SK-N-SH treated with all-trans-retinoic acid at 6 μM for 48 hours (cell line): Measurements from ENCODE around the gene GALNT6.

ENCODE experiments used
- ATAC-seq: fragments of 200-7000 bp; cut with Tn5 transposase; 3 replicates; pipeline ENCODE4 v1.9.1; 2020; ENCODE audit warnings: mild to moderate bottlenecking, moderate library complexity
- ARNTL ChIP-seq: fragments of 450-650 bp; formaldehyde crosslinking; IDR thresholded peaks from 2 replicates; pipeline ENCODE4 v1.5.0; 2020; ENCODE audit warnings: low read depth, mild to moderate bottlenecking, moderate library complexity, borderline replicate concordance
- BACH2 ChIP-seq: fragments of 250-450 bp; sonication (Bioruptor Pico); IDR thresholded peaks from 2 replicates; pipeline ENCODE4 v1.9.0; 2021; ENCODE audit warnings: mild to moderate bottlenecking, borderline replicate concordance
- CSDC2 ChIP-seq: fragments of 250-450 bp; sonication (Bioruptor Pico); IDR thresholded peaks from 2 replicates; pipeline ENCODE4 v1.5.0; 2020; ENCODE audit warnings: mild to moderate bottlenecking, moderate library complexity
- CSRNP3 ChIP-seq: fragments of 250-450 bp; sonication (Bioruptor Pico); IDR thresholded peaks from 2 replicates; pipeline ENCODE4 v1.5.1; 2021; ENCODE audit warnings: mild to moderate bottlenecking, moderate library complexity
- ESRRG ChIP-seq: fragments of 250-450 bp; sonication (Bioruptor Pico); IDR thresholded peaks from 2 replicates; pipeline ENCODE4 v1.6.1; 2021; ENCODE audit warnings: mild to moderate bottlenecking
- GLIS3 ChIP-seq: fragments of 250-450 bp; sonication (Bioruptor Pico); IDR thresholded peaks from 2 replicates; pipeline ENCODE4 v1.5.0; 2020; ENCODE audit warnings: mild to moderate bottlenecking, moderate library complexity
- ISL1 ChIP-seq: fragments of 250-450 bp; sonication (Bioruptor Pico); IDR thresholded peaks from 2 replicates; pipeline ENCODE4 v2.1.2; 2022; ENCODE audit warnings: mild to moderate bottlenecking, moderate library complexity
- OSR1 ChIP-seq: fragments of 250-450 bp; sonication (Bioruptor Pico); IDR thresholded peaks from 2 replicates; pipeline ENCODE4 v1.8.0; 2022; ENCODE audit warnings: moderate library complexity, mild to moderate bottlenecking, inconsistent platforms
- PATZ1 ChIP-seq: fragments of 250-450 bp; sonication (Bioruptor Pico); IDR thresholded peaks from 2 replicates; pipeline ENCODE4 v1.8.0; 2020; ENCODE audit warnings: mild to moderate bottlenecking, moderate library complexity, borderline replicate concordance
- RARB ChIP-seq: fragments of 250-450 bp; sonication (Bioruptor Pico); IDR thresholded peaks from 2 replicates; pipeline ENCODE4 v1.8.0; 2021; ENCODE audit warnings: mild to moderate bottlenecking, moderate library complexity
- SNAI2 ChIP-seq: fragments of 250-450 bp; sonication (Bioruptor Pico); IDR thresholded peaks from 2 replicates; pipeline ENCODE4 v1.5.0; 2020; ENCODE audit warnings: mild to moderate bottlenecking, moderate library complexity
- TCF4 ChIP-seq: fragments of 250-450 bp; sonication (Bioruptor Pico); IDR thresholded peaks from 2 replicates; pipeline ENCODE4 v1.8.0; 2021; ENCODE audit warnings: mild to moderate bottlenecking, moderate library complexity, borderline replicate concordance
- TOX ChIP-seq: fragments of 250-450 bp; sonication (Bioruptor Pico); IDR thresholded peaks from 2 replicates; pipeline ENCODE4 v1.8.0; 2021; ENCODE audit warnings: mild to moderate bottlenecking, moderate library complexity, borderline replicate concordance
- TSHZ2 ChIP-seq: fragments of 250-450 bp; sonication (Bioruptor Pico); IDR thresholded peaks from 2 replicates; pipeline ENCODE4 v1.5.0; 2020; ENCODE audit warnings: mild to moderate bottlenecking, moderate library complexity
- ZC3H10 ChIP-seq: fragments of 250-450 bp; sonication (Bioruptor Pico); IDR thresholded peaks from 2 replicates; pipeline ENCODE4 v1.5.1; 2021; ENCODE audit warnings: mild to moderate bottlenecking, moderate library complexity
- ZFP3 ChIP-seq: fragments of 250-450 bp; sonication (Bioruptor Pico); IDR thresholded peaks from 2 replicates; pipeline ENCODE4 v1.5.0; 2020; ENCODE audit warnings: mild to moderate bottlenecking, moderate library complexity
- ZFP30 ChIP-seq: fragments of 450-650 bp; formaldehyde crosslinking; IDR thresholded peaks from 2 replicates; pipeline ENCODE4 v1.5.0; 2022; ENCODE audit warnings: mild to moderate bottlenecking, moderate library complexity
- ZNF565 ChIP-seq: fragments of 450-650 bp; formaldehyde crosslinking; conservative IDR thresholded peaks from 2 replicates; pipeline ENCODE4 v1.5.0; 2020; ENCODE audit warnings: low read depth, mild to moderate bottlenecking, moderate library complexity
- ZNF70 ChIP-seq: fragments of 450-650 bp; formaldehyde crosslinking; IDR thresholded peaks from 2 replicates; pipeline ENCODE4 v1.5.0; 2020; ENCODE audit warnings: mild to moderate bottlenecking, moderate library complexity
- ZNF8 ChIP-seq: fragments of 450-650 bp; formaldehyde crosslinking; IDR thresholded peaks from 2 replicates; pipeline ENCODE4 v1.5.0; 2020; ENCODE audit warnings: mild to moderate bottlenecking, moderate library complexity
- TF ChIP-seq, protein P1 (sequence below): fragments of 250-450 bp; sonication (Bioruptor Pico); IDR thresholded peaks from 2 replicates; pipeline ENCODE4 v1.5.1; 2020; ENCODE audit warnings: low read depth, mild to moderate bottlenecking, moderate library complexity
- TF ChIP-seq, protein P2 (sequence below): fragments of 250-450 bp; sonication (Bioruptor Pico); IDR thresholded peaks from 2 replicates; pipeline ENCODE4 v1.8.0; 2021; ENCODE audit warnings: low read depth, mild to moderate bottlenecking, moderate library complexity, borderline replicate concordance

The GALNT6 gene

DNA sequence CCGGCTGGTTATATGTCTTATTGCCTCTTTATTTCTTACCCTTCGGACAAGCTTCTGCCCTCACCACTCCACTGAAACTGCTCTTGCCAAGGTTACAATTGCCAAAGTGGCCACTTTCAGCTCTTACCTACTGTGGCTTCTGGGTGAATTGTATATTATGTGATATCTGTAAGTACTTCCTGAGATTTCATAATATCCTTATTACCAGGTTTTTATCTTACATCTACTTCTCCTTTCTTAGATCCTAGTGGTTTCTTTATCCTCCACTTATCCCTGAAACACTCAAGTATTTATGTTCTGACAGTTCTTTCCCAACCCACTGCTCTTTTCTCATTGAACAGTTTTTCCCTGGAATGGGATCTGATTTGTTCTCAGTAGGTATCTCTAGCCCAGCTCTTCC lies 55.3 kb downstream of the GALNT6 start:
- TF ChIP-seq TOX (CRISPR knock-in tag) (no peak), CSDC2 (no peak), ZNF565 (CRISPR knock-in tag) (no peak), PATZ1 (CRISPR knock-in tag) (no peak), SNAI2 (CRISPR knock-in tag) (no peak), GLIS3 (CRISPR knock-in tag) (no peak), ISL1 (CRISPR knock-in tag) (no peak), ZC3H10 (CRISPR knock-in tag) (no peak), CSRNP3 (CRISPR knock-in tag) (no peak), ZFP3 (CRISPR knock-in tag) (no peak), ZFP30 (CRISPR knock-in tag) (no peak), BACH2 (CRISPR knock-in tag) (no peak), RARB (CRISPR knock-in tag) (no peak), ZNF70 (CRISPR knock-in tag) (no peak)
- TF ChIP-seq, protein P1, sequence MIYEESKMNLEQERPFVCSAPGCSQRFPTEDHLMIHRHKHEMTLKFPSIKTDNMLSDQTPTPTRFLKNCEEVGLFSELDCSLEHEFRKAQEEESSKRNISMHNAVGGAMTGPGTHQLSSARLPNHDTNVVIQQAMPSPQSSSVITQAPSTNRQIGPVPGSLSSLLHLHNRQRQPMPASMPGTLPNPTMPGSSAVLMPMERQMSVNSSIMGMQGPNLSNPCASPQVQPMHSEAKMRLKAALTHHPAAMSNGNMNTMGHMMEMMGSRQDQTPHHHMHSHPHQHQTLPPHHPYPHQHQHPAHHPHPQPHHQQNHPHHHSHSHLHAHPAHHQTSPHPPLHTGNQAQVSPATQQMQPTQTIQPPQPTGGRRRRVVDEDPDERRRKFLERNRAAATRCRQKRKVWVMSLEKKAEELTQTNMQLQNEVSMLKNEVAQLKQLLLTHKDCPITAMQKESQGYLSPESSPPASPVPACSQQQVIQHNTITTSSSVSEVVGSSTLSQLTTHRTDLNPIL (CRISPR knock-in tag): no peak
- TF ChIP-seq, all 23 proteins: peak for 0
- no peak for ATAC-seq

GRCh38 chr12:51334764-51335163 lies 56.4 kb downstream of the GALNT6 start:
- ATAC-seq: no peak
- TF ChIP-seq SNAI2 (CRISPR knock-in tag) (no peak), ESRRG (CRISPR knock-in tag) (no peak), ZNF8 (CRISPR knock-in tag) (no peak), ISL1 (CRISPR knock-in tag) (no peak), BACH2 (CRISPR knock-in tag) (no peak), CSRNP3 (CRISPR knock-in tag) (no peak), OSR1 (CRISPR knock-in tag) (no peak), ARNTL (no peak)

GRCh38 chr12:51333536-51333935 lies 57.7 kb downstream of the GALNT6 start:
- no peak for ATAC-seq
- TF ChIP-seq PATZ1 (CRISPR knock-in tag): no peak
- no peak for TF ChIP-seq ZNF565 (CRISPR knock-in tag)
- no peak for TF ChIP-seq ZNF8 (CRISPR knock-in tag)
- TF ChIP-seq ZNF70 (CRISPR knock-in tag): no peak

- ATAC-seq: no peak
- TF ChIP-seq GLIS3 (CRISPR knock-in tag) (no peak), ZNF8 (CRISPR knock-in tag) (no peak), SNAI2 (CRISPR knock-in tag) (no peak), ZNF565 (CRISPR knock-in tag) (no peak), ZFP3 (CRISPR knock-in tag) (no peak), TOX (CRISPR knock-in tag) (no peak), TSHZ2 (CRISPR knock-in tag) (no peak), OSR1 (CRISPR knock-in tag) (no peak), TCF4 (CRISPR knock-in tag) (no peak)
- TF ChIP-seq, protein P1 (CRISPR knock-in tag): no peak
- TF ChIP-seq, protein P2, sequence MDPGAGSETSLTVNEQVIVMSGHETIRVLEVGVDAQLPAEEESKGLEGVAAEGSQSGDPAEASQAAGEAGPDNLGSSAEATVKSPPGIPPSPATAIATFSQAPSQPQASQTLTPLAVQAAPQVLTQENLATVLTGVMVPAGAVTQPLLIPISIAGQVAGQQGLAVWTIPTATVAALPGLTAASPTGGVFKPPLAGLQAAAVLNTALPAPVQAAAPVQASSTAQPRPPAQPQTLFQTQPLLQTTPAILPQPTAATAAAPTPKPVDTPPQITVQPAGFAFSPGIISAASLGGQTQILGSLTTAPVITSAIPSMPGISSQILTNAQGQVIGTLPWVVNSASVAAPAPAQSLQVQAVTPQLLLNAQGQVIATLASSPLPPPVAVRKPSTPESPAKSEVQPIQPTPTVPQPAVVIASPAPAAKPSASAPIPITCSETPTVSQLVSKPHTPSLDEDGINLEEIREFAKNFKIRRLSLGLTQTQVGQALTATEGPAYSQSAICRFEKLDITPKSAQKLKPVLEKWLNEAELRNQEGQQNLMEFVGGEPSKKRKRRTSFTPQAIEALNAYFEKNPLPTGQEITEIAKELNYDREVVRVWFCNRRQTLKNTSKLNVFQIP: no peak
Measured at GRCh38 chr12:51330186-51330585, 61.0 kb downstream of the GALNT6 start.
